SK-N-SH treated with all-trans-retinoic acid at 6 μM for 48 hours (cell line): ENCODE measurements around the gene WDR59.
A peak's percentile ranks its signal among the peaks of the same experiment; 100 is the strongest.

Experiments
- ATAC-seq: fragments of 200-7000 bp; cut with Tn5 transposase; 3 replicates; pipeline ENCODE4 v1.9.1; 2020; ENCODE audit warnings: mild to moderate bottlenecking, moderate library complexity
- ARNTL ChIP-seq: fragments of 450-650 bp; formaldehyde crosslinking; IDR thresholded peaks from 2 replicates; pipeline ENCODE4 v1.5.0; 2020; ENCODE audit warnings: low read depth, mild to moderate bottlenecking, moderate library complexity, borderline replicate concordance
- BACH2 ChIP-seq: fragments of 250-450 bp; sonication (Bioruptor Pico); IDR thresholded peaks from 2 replicates; pipeline ENCODE4 v1.9.0; 2021; ENCODE audit warnings: mild to moderate bottlenecking, borderline replicate concordance
- CREB5 ChIP-seq: fragments of 250-450 bp; sonication (Bioruptor Pico); IDR thresholded peaks from 2 replicates; pipeline ENCODE4 v1.5.1; 2020; ENCODE audit warnings: low read depth, mild to moderate bottlenecking, moderate library complexity
- CSDC2 ChIP-seq: fragments of 250-450 bp; sonication (Bioruptor Pico); IDR thresholded peaks from 2 replicates; pipeline ENCODE4 v1.5.0; 2020; ENCODE audit warnings: mild to moderate bottlenecking, moderate library complexity
- CSRNP3 ChIP-seq: fragments of 250-450 bp; sonication (Bioruptor Pico); IDR thresholded peaks from 2 replicates; pipeline ENCODE4 v1.5.1; 2021; ENCODE audit warnings: mild to moderate bottlenecking, moderate library complexity
- ESRRG ChIP-seq: fragments of 250-450 bp; sonication (Bioruptor Pico); IDR thresholded peaks from 2 replicates; pipeline ENCODE4 v1.6.1; 2021; ENCODE audit warnings: mild to moderate bottlenecking
- GLIS3 ChIP-seq: fragments of 250-450 bp; sonication (Bioruptor Pico); IDR thresholded peaks from 2 replicates; pipeline ENCODE4 v1.5.0; 2020; ENCODE audit warnings: mild to moderate bottlenecking, moderate library complexity
- ISL1 ChIP-seq: fragments of 250-450 bp; sonication (Bioruptor Pico); IDR thresholded peaks from 2 replicates; pipeline ENCODE4 v2.1.2; 2022; ENCODE audit warnings: mild to moderate bottlenecking, moderate library complexity
- OSR1 ChIP-seq: fragments of 250-450 bp; sonication (Bioruptor Pico); IDR thresholded peaks from 2 replicates; pipeline ENCODE4 v1.8.0; 2022; ENCODE audit warnings: moderate library complexity, mild to moderate bottlenecking, inconsistent platforms
- POU6F1 ChIP-seq: fragments of 250-450 bp; sonication (Bioruptor Pico); IDR thresholded peaks from 2 replicates; pipeline ENCODE4 v1.8.0; 2021; ENCODE audit warnings: low read depth, mild to moderate bottlenecking, moderate library complexity, borderline replicate concordance
- PPARA ChIP-seq: fragments of 250-450 bp; sonication (Bioruptor Pico); IDR thresholded peaks from 2 replicates; pipeline ENCODE4 v1.5.0; 2020; ENCODE audit warnings: mild to moderate bottlenecking, borderline replicate concordance
- RARB ChIP-seq: fragments of 250-450 bp; sonication (Bioruptor Pico); IDR thresholded peaks from 2 replicates; pipeline ENCODE4 v1.8.0; 2021; ENCODE audit warnings: mild to moderate bottlenecking, moderate library complexity
- SNAI2 ChIP-seq: fragments of 250-450 bp; sonication (Bioruptor Pico); IDR thresholded peaks from 2 replicates; pipeline ENCODE4 v1.5.0; 2020; ENCODE audit warnings: mild to moderate bottlenecking, moderate library complexity
- TCF4 ChIP-seq: fragments of 250-450 bp; sonication (Bioruptor Pico); IDR thresholded peaks from 2 replicates; pipeline ENCODE4 v1.8.0; 2021; ENCODE audit warnings: mild to moderate bottlenecking, moderate library complexity, borderline replicate concordance
- TOX ChIP-seq: fragments of 250-450 bp; sonication (Bioruptor Pico); IDR thresholded peaks from 2 replicates; pipeline ENCODE4 v1.8.0; 2021; ENCODE audit warnings: mild to moderate bottlenecking, moderate library complexity, borderline replicate concordance
- TSHZ2 ChIP-seq: fragments of 250-450 bp; sonication (Bioruptor Pico); IDR thresholded peaks from 2 replicates; pipeline ENCODE4 v1.5.0; 2020; ENCODE audit warnings: mild to moderate bottlenecking, moderate library complexity
- ZFP3 ChIP-seq: fragments of 250-450 bp; sonication (Bioruptor Pico); IDR thresholded peaks from 2 replicates; pipeline ENCODE4 v1.5.0; 2020; ENCODE audit warnings: mild to moderate bottlenecking, moderate library complexity
- ZFP30 ChIP-seq: fragments of 450-650 bp; formaldehyde crosslinking; IDR thresholded peaks from 2 replicates; pipeline ENCODE4 v1.5.0; 2022; ENCODE audit warnings: mild to moderate bottlenecking, moderate library complexity
- ZNF565 ChIP-seq: fragments of 450-650 bp; formaldehyde crosslinking; conservative IDR thresholded peaks from 2 replicates; pipeline ENCODE4 v1.5.0; 2020; ENCODE audit warnings: low read depth, mild to moderate bottlenecking, moderate library complexity
- ZNF70 ChIP-seq: fragments of 450-650 bp; formaldehyde crosslinking; IDR thresholded peaks from 2 replicates; pipeline ENCODE4 v1.5.0; 2020; ENCODE audit warnings: mild to moderate bottlenecking, moderate library complexity
- TF ChIP-seq, protein P1 (sequence below): fragments of 250-450 bp; sonication (Bioruptor Pico); IDR thresholded peaks from 2 replicates; pipeline ENCODE4 v1.8.0; 2020; ENCODE audit warnings: mild to moderate bottlenecking, moderate library complexity, borderline replicate concordance

WDR59 gene

GRCh38 chr16:74999609-75000480 is 14.9 kb upstream of the WDR59 start:
- no peak for TF ChIP-seq ZFP30 (CRISPR knock-in tag)
- TF ChIP-seq, protein P1, sequence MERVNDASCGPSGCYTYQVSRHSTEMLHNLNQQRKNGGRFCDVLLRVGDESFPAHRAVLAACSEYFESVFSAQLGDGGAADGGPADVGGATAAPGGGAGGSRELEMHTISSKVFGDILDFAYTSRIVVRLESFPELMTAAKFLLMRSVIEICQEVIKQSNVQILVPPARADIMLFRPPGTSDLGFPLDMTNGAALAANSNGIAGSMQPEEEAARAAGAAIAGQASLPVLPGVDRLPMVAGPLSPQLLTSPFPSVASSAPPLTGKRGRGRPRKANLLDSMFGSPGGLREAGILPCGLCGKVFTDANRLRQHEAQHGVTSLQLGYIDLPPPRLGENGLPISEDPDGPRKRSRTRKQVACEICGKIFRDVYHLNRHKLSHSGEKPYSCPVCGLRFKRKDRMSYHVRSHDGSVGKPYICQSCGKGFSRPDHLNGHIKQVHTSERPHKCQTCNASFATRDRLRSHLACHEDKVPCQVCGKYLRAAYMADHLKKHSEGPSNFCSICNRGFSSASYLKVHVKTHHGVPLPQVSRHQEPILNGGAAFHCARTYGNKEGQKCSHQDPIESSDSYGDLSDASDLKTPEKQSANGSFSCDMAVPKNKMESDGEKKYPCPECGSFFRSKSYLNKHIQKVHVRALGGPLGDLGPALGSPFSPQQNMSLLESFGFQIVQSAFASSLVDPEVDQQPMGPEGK (CRISPR knock-in tag): no peak; the same call in 1 of the 2 replicates
- no peak for TF ChIP-seq BACH2 (CRISPR knock-in tag)
- TF ChIP-seq OSR1 (CRISPR knock-in tag): no peak
- TF ChIP-seq PPARA (CRISPR knock-in tag): no peak
- TF ChIP-seq SNAI2 (CRISPR knock-in tag): no peak
- TF ChIP-seq ZNF70 (CRISPR knock-in tag): no peak
- no peak for TF ChIP-seq ESRRG (CRISPR knock-in tag)
- TF ChIP-seq ZFP3 (CRISPR knock-in tag): no peak
- no peak for TF ChIP-seq GLIS3 (CRISPR knock-in tag)
- no peak for TF ChIP-seq CSDC2 (CRISPR knock-in tag)
- TF ChIP-seq ARNTL: no peak
- no peak for TF ChIP-seq ISL1 (CRISPR knock-in tag)
- TF ChIP-seq TOX (CRISPR knock-in tag): no peak
- no peak for TF ChIP-seq TCF4 (CRISPR knock-in tag)
- no peak for TF ChIP-seq CSRNP3 (CRISPR knock-in tag)
- no peak for TF ChIP-seq TSHZ2 (CRISPR knock-in tag)
- TF ChIP-seq RARB: no peak
- no peak for TF ChIP-seq ZNF565 (CRISPR knock-in tag)
- TF ChIP-seq, all 23 proteins: peak for 0
- peak; percentile 61 for ATAC-seq

DNA sequence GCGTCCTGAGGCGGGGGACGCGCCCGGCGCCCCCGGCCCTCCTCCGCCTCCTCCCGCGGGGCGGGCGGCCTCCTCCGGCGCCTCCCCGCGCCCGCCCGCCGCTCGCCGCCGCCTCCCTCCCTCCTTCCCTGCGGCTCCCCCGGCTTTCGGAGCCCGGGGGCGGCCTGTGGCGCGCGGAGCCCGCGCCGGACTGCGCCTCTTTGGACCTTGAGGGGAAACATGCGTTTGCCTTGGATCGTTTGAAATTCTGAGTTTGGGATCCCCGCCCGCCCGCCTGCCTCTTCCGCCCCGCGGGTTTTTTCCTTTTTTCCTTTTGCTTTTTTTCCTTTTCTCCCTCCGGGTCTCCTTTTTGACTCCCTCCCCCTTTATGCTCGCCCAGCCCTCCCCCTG is 14.3 kb upstream of the WDR59 start:
- TF ChIP-seq ZFP3 (CRISPR knock-in tag): no peak
- TF ChIP-seq RARB: no peak
- no peak for TF ChIP-seq GLIS3 (CRISPR knock-in tag)
- TF ChIP-seq TOX (CRISPR knock-in tag): no peak
- TF ChIP-seq BACH2 (CRISPR knock-in tag): no peak
- ATAC-seq: peak; percentile 6; the same call in 1 of the 3 replicates

- ATAC-seq: peak; percentile 67
- TF ChIP-seq CREB5 (CRISPR knock-in tag) (no peak), GLIS3 (CRISPR knock-in tag) (no peak), ARNTL (no peak), ZNF565 (CRISPR knock-in tag) (no peak), SNAI2 (CRISPR knock-in tag) (no peak), ESRRG (CRISPR knock-in tag) (no peak), ZFP30 (CRISPR knock-in tag) (no peak), ZNF70 (CRISPR knock-in tag) (no peak), BACH2 (CRISPR knock-in tag) (no peak), OSR1 (CRISPR knock-in tag) (no peak), PPARA (CRISPR knock-in tag) (no peak), POU6F1 (CRISPR knock-in tag) (no peak), RARB (no peak), TCF4 (CRISPR knock-in tag) (no peak), ISL1 (CRISPR knock-in tag) (no peak), ZFP3 (CRISPR knock-in tag) (no peak)
- TF ChIP-seq, protein P1 (CRISPR knock-in tag): no peak
Observed at GRCh38 chr16:74998481-74999218, 13.7 kb upstream of the WDR59 start, which contains the start of gene ZNRF1. Gene ZNRF1, plus strand, starts transcription at chr16:74999024. Its CDS starts 648 bp downstream, at chr16:74999672.
